Uterus (tissue), 4 donors: ENCODE results near the gene IQSEC3. TPM values are rescaled to one million over a fixed set of nuclear protein-coding genes. Genes with fewer than 3 reads are reported as not detected.
"Not testable (repeated sequence)": the region's sequence is repeated elsewhere in the genome, so short reads cannot be mapped to it uniquely, and the experiment has no call there.

ENCODE experiments used
- DNase-seq, 2 donors: peaks; one replicate each; pipeline ENCODE4 v3.0.0-alpha.2; 2019 to 2020
- H3K27ac ChIP-seq, 2 donors: fragments of 200-600 bp; sonication (generic); 1 replicate in 1 of 2; 2 replicates in 1 of 2; pipeline ENCODE4 v1.5.1; 2016 to 2018
- H3K27me3 ChIP-seq, 2 donors: fragments of 200-600 bp; sonication (generic); one replicate each; pipeline ENCODE4 v1.5.1; 2018 to 2019; ENCODE audit warnings: control low read depth in 1 of 2
- H3K36me3 ChIP-seq, 2 donors: fragments of 200-600 bp; sonication (generic); one replicate each; pipeline ENCODE4 v1.5.1; 2019; ENCODE audit warnings: control low read depth in 1 of 2
- H3K4me1 ChIP-seq, 2 donors: fragments of 200-600 bp; sonication (generic); one replicate each; pipeline ENCODE4 v1.5.1; 2018 to 2019; ENCODE audit warnings: control low read depth in 1 of 2
- H3K4me3 ChIP-seq, 2 donors: fragments of 200-600 bp; sonication (generic); 1 replicate in 1 of 2; 2 replicates in 1 of 2; pipeline ENCODE4 v1.5.1; 2018 to 2019; ENCODE audit warnings: mild to moderate bottlenecking in 1 of 2
- H3K9me3 ChIP-seq, 2 donors: fragments of 200-600 bp; sonication (generic); one replicate each; pipeline ENCODE4 v1.5.1; 2019; ENCODE audit warnings: control low read depth in 1 of 2
- CTCF ChIP-seq, 4 experiments: fragments of 200-600 bp in 2 of 4; fragments of 450-650 bp in 2 of 4; sonication (generic) in 2 of 4; IDR thresholded peaks; one replicate each; pipeline ENCODE4 v1.5.1; 2016 to 2019; ENCODE audit warnings: antibody characterized with exemption in 4 of 4, mild to moderate bottlenecking in 2 of 4, moderate library complexity in 1 of 4
- POLR2A ChIP-seq, 2 donors: fragments of 450-650 bp; IDR thresholded peaks; one replicate each; pipeline ENCODE4 v1.6.1; 2016; ENCODE audit warnings: antibody characterized with exemption in 2 of 2, mild to moderate bottlenecking in 1 of 2, moderate library complexity in 1 of 2
- intact Hi-C: fragments of 100-400 bp; cut with DNase I; formaldehyde crosslinking; loops from one replicate; pipeline ENCODE4 v1.15.1; 2023; ENCODE audit warnings: low total_unique reads
- total RNA-seq, 4 donors: library from RNA; depleted of rRNA in 3 of 4; stranded (reverse); fragments of >200 nt in 3 of 4; gene quantifications; one replicate each; pipeline versions ENCODE4 v1.1.0 to v1.2.4, GENCODE V29; 2014 to 2023
- donor health status: DM: yes; HTN: yes; CAD: no.

The IQSEC3 gene
- total RNA-seq, 4 donors from 2014 or later: under 0.01 to 2.9 (median 1.3) TPM

GRCh38 chr12:51087-51486 is 15.5 kb upstream of the IQSEC3 start:
- intact Hi-C loops: not testable (repeated sequence)

GRCh38 chr12:51962-52361 is 14.6 kb upstream of the IQSEC3 start:
- H3K4me3 ChIP-seq, DNase-seq, H3K9me3 ChIP-seq, H3K27ac ChIP-seq, H3K36me3 ChIP-seq, intact Hi-C loops, H3K4me1 ChIP-seq, H3K27me3 ChIP-seq: not testable (repeated sequence)

More at GRCh38 chr12:51087-51486, 15.5 kb upstream of the IQSEC3 start:
- H3K4me1 ChIP-seq, H3K36me3 ChIP-seq, H3K4me3 ChIP-seq, DNase-seq, H3K27me3 ChIP-seq, H3K9me3 ChIP-seq, H3K27ac ChIP-seq: not testable (repeated sequence)

- H3K4me3 ChIP-seq, H3K27ac ChIP-seq, H3K4me1 ChIP-seq, H3K36me3 ChIP-seq, intact Hi-C loops, H3K27me3 ChIP-seq, H3K9me3 ChIP-seq, DNase-seq: not testable (repeated sequence)
These were observed 13.4 kb upstream of the IQSEC3 start for GRCh38 chr12:52902-53734.

GRCh38 chr12:53735-54730 is 12.5 kb upstream of the IQSEC3 start:
- Histone ChIP-seq H3K36me3 (no peaks in the 10 kb centered on the region), H3K4me1 (no peaks in the 10 kb centered on the region), H3K4me3 (no peak overlapping the region), H3K9me3 (no peaks in the 10 kb centered on the region), H3K27me3 (peaks cover 0 to 7% of the 10 kb centered on the region in 2 donors), H3K27ac (no peak overlapping the region)
- no peak for TF ChIP-seq POLR2A (IDR thresholded peaks at IDR 0.05)
- no peak for TF ChIP-seq CTCF (IDR thresholded peaks at IDR 0.05)
- DNase-seq: no peak
- intact Hi-C loops: no loop called here

GRCh38 chr12:54750-55535 is 11.6 kb upstream of the IQSEC3 start:
- Histone ChIP-seq H3K4me3 (no peak overlapping the region), H3K4me1 (no peaks in the 10 kb centered on the region), H3K27me3 (peaks cover 0 to 10% of the 10 kb centered on the region in 2 donors), H3K27ac (no peak overlapping the region), H3K36me3 (no peaks in the 10 kb centered on the region), H3K9me3 (no peaks in the 10 kb centered on the region)
- no peak for DNase-seq
- TF ChIP-seq CTCF (IDR thresholded peaks at IDR 0.05) (no peak), POLR2A (IDR thresholded peaks at IDR 0.05) (no peak)
- intact Hi-C loops: no loop called here

GRCh38 chr12:56683-57346 is 9.8 kb upstream of the IQSEC3 start:
- no peak for DNase-seq
- Histone ChIP-seq H3K36me3 (no peaks in the 10 kb centered on the region), H3K4me1 (no peaks in the 10 kb centered on the region), H3K4me3 (no peak overlapping the region), H3K9me3 (no peaks in the 10 kb centered on the region), H3K27me3 (peaks cover 0 to 15% of the 10 kb centered on the region in 2 donors), H3K27ac (no peak overlapping the region)
- TF ChIP-seq CTCF (IDR thresholded peaks at IDR 0.05): no peak
- TF ChIP-seq POLR2A (IDR thresholded peaks at IDR 0.05): no peak
- intact Hi-C loops: no loop called here
